B cell (primary cell): Measurements from ENCODE around the gene SEMA4C.

Experiments
- CTCF ChIP-seq: fragments of 200-600 bp; IDR thresholded peaks from one replicate; pipeline ENCODE4 v1.8.0; 2022; ENCODE audit warnings: antibody characterized with exemption, mild to moderate bottlenecking
- EZH2 ChIP-seq: IDR thresholded peaks from 2 replicates; pipeline ENCODE4 v1.6.1; 2012; ENCODE audit warnings: borderline replicate concordance, low read depth, mild to moderate bottlenecking, moderate library complexity, low read length; ENCODE audit not compliant: insufficient read depth, poor library complexity, severe bottlenecking

DNA sequence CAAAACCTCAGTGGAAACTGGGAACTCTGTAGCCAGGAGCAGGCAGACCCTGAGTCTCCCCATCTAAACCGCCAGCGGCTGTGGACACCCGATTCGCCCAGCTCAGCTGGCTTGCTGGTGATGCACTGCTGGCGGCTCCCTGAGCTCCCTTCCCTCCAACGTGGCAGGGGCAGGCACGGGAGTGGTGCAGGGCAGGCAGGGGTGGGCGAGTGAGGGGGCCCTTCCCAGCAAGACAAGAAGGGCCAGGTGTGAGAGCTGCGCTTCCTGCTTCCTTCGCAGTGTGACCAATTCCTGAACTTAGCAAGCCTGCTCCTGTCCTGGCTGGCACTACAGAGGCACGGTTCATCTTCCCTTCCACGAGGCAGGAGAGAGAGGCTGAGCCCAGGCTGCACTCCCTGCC is 12.3 kb upstream of the SEMA4C start:
- TF ChIP-seq CTCF, result no peak
- no peak for TF ChIP-seq EZH2
